HFFc6 (cell line): ENCODE data around the gene DBP. TPM values are rescaled to one million over a fixed set of nuclear protein-coding genes. Genes with fewer than 3 reads are reported as not detected.

Experiments used
- DNase-seq: peaks from one replicate; pipeline ENCODE4 v3.0.0-alpha.2; 2018
- H3K27ac Mint-ChIP-seq: 2 replicates; pipeline ENCODE4 v1.8.0; 2020; ENCODE audit warnings: mild to moderate bottlenecking, mixed read lengths
- H3K27me3 Mint-ChIP-seq: 2 replicates; pipeline ENCODE4 v1.8.0; 2021; ENCODE audit warnings: mild to moderate bottlenecking, moderate library complexity, mixed read lengths; ENCODE audit not compliant: insufficient read depth
- H3K36me3 Mint-ChIP-seq: 2 replicates; pipeline ENCODE4 v1.8.0; 2021; ENCODE audit warnings: low read depth, mixed read lengths
- H3K4me1 Mint-ChIP-seq: 2 replicates; pipeline ENCODE4 v1.8.0; 2020; ENCODE audit warnings: low read depth, mixed read lengths
- H3K4me3 Mint-ChIP-seq: 2 replicates; pipeline ENCODE4 v1.8.0; 2020; ENCODE audit warnings: mild to moderate bottlenecking, moderate library complexity, mixed read lengths
- H3K9me3 Mint-ChIP-seq: 2 replicates; pipeline ENCODE4 v1.8.0; 2020; ENCODE audit warnings: mild to moderate bottlenecking, mixed read lengths
- CTCF ChIP-seq: fragments of 200-600 bp; sonication (generic); IDR thresholded peaks from 2 replicates; pipeline ENCODE4 v1.5.0; 2021; ENCODE audit warnings: antibody characterized with exemption, mild to moderate bottlenecking
- total RNA-seq, 6 experiments: library from RNA; stranded (reverse); fragmentation: NEBNext Ultra II Directional; extraction: Animal tissue kit (Norgen Biotek cat#: 25700); gene quantifications; 2 replicates in 1 of 6; 3 replicates in 5 of 6; pipeline ENCODE4 v1.2.3, GENCODE V29; 2021

DBP gene
- total RNA-seq, 6 experiments from 2014 or later = 3.8 to 5.7 (median 4.4) TPM

GRCh38 chr19:48603001-48603400, 34.2 kb downstream of the DBP start:
- Mint-ChIP-seq H3K9me3 (no peaks in the 10 kb centered on the region), H3K27ac (no peak overlapping the region), H3K4me3 (no peak overlapping the region)

DNA sequence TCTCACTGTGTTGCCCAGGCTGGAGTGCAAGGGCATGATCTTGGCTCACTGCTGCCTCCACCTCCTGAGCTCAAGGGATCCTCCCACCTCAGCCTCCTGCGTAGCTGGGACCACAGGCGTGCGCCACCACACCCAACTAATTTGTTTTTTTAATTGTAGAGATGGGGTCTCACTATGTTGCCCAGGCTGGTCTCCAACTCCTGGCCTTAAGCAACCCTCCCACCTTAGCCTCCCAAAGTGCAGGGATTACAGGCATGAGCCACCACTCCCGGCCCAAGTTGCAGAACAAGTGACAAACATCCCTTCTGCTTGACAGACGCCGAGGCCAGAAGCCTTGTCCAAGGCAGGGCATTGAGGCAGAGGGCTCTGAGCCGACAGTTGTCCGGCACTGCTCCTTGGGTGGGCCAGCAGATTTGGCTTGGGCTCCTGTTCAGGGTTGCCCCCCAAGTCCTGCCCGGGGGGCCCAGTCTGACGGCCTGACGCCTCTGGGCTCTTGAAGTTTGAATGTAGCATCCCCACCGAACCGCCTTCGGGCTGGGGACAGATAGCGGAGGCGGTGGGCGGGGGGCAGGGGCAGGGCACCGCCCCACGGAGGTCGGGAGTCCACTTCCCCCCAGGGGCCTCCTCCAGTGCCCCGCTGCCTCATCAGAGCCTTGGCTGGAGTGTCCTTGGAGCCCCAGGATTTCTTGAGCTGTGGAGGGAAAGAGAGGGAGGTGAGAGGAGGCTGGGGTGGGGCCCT, 36.3 kb downstream of the DBP start:
- Mint-ChIP-seq H3K27ac (no peak overlapping the region), H3K4me1 (no peaks in the 10 kb centered on the region), H3K4me3 (no peak overlapping the region), H3K36me3 (no peaks in the 10 kb centered on the region), H3K27me3 (no peaks in the 10 kb centered on the region; the same call in none of the 2 replicates), H3K9me3 (no peaks in the 10 kb centered on the region)
- TF ChIP-seq CTCF = no peak
- no peak for DNase-seq

More at GRCh38 chr19:48603001-48603400, 34.2 kb downstream of the DBP start:
- no peaks in the 10 kb centered on the region; the same call in none of the 2 replicates for H3K27me3 Mint-ChIP-seq
- DNase-seq = no peak
- H3K36me3 Mint-ChIP-seq = no peaks in the 10 kb centered on the region
- H3K4me1 Mint-ChIP-seq = no peaks in the 10 kb centered on the region
- no peak for TF ChIP-seq CTCF

GRCh38 chr19:48598996-48599700, 38.0 kb downstream of the DBP start:
- Mint-ChIP-seq H3K27ac (no peak overlapping the region), H3K36me3 (no peaks in the 10 kb centered on the region), H3K4me1 (no peaks in the 10 kb centered on the region), H3K27me3 (peaks cover 2% of the 10 kb centered on the region), H3K9me3 (no peaks in the 10 kb centered on the region), H3K4me3 (no peak overlapping the region)
- no peak for DNase-seq
- TF ChIP-seq CTCF = no peak

- DNase-seq = no peak
- no peaks in the 10 kb centered on the region for H3K36me3 Mint-ChIP-seq
- H3K9me3 Mint-ChIP-seq = no peaks in the 10 kb centered on the region
- H3K4me3 Mint-ChIP-seq = no peak overlapping the region
- peaks cover 2% of the 10 kb centered on the region for H3K27me3 Mint-ChIP-seq
- no peak for TF ChIP-seq CTCF
- H3K27ac Mint-ChIP-seq = no peak overlapping the region
- H3K4me1 Mint-ChIP-seq = no peaks in the 10 kb centered on the region
Measured at GRCh38 chr19:48596679-48597465, 40.3 kb downstream of the DBP start.

GRCh38 chr19:48596237-48596636, 40.9 kb downstream of the DBP start:
- TF ChIP-seq CTCF = no peak
- H3K4me3 Mint-ChIP-seq = no peak overlapping the region
- DNase-seq = no peak
- peaks cover 2% of the 10 kb centered on the region for H3K27me3 Mint-ChIP-seq
- H3K27ac Mint-ChIP-seq = no peak overlapping the region
- no peaks in the 10 kb centered on the region for H3K4me1 Mint-ChIP-seq
- no peaks in the 10 kb centered on the region for H3K36me3 Mint-ChIP-seq
- H3K9me3 Mint-ChIP-seq = no peaks in the 10 kb centered on the region
